Loucy (cell line): ENCODE results near the gene IFNGR1.

Experiments used
- H2AFZ ChIP-seq: fragments of 200-600 bp; sonication (generic); 2 replicates; pipeline ENCODE4 v1.6.0; 2016; ENCODE audit warnings: antibody characterized with exemption, mild to moderate bottlenecking, low read length, moderate library complexity
- H3F3A ChIP-seq: fragments of 200-600 bp; 2 replicates; pipeline ENCODE4 v1.6.0; 2016; ENCODE audit warnings: antibody characterized with exemption, low read depth, mild to moderate bottlenecking
- H3K27me3 ChIP-seq: fragments of 200-600 bp; sonication (generic); 2 replicates; pipeline ENCODE4 v1.6.1; 2014; ENCODE audit warnings: low read length, mild to moderate bottlenecking; ENCODE audit not compliant: insufficient read depth, poor library complexity, severe bottlenecking
- H3K36me3 ChIP-seq: fragments of 200-600 bp; sonication (generic); 2 replicates; pipeline ENCODE4 v1.6.1; 2016; ENCODE audit warnings: low read length; ENCODE audit not compliant: insufficient read depth
- H3K4me1 ChIP-seq: fragments of 200-600 bp; sonication (generic); 2 replicates; pipeline ENCODE4 v1.5.1; 2014; ENCODE audit warnings: low read length, mild to moderate bottlenecking; ENCODE audit not compliant: insufficient read depth, poor library complexity, severe bottlenecking
- H3K4me2 ChIP-seq: fragments of 200-600 bp; sonication (generic); 2 replicates; pipeline ENCODE4 v1.6.0; 2014; ENCODE audit warnings: antibody characterized with exemption, low read length, low read depth, mild to moderate bottlenecking; ENCODE audit not compliant: poor library complexity, severe bottlenecking
- H3K4me3 ChIP-seq: fragments of 200-600 bp; sonication (generic); 2 replicates; pipeline ENCODE4 v1.5.1; 2014; ENCODE audit warnings: low read length, mild to moderate bottlenecking, mixed read lengths; ENCODE audit not compliant: poor library complexity, severe bottlenecking
- H3K79me2 ChIP-seq: fragments of 200-600 bp; sonication (generic); 2 replicates; pipeline ENCODE4 v1.6.1; 2014; ENCODE audit warnings: low read length; ENCODE audit not compliant: insufficient read depth
- H3K9ac ChIP-seq: fragments of 200-600 bp; sonication (generic); 2 replicates; pipeline ENCODE4 v1.6.0; 2014; ENCODE audit warnings: mild to moderate bottlenecking, low read depth, low read length, moderate library complexity; ENCODE audit not compliant: poor library complexity, severe bottlenecking
- H3K9me2 ChIP-seq: fragments of 200-600 bp; sonication (generic); replicated peaks from 2 replicates; pipeline ENCODE4 v1.6.1; 2016; ENCODE audit warnings: low read depth, low read length, mixed read lengths
- H3K9me3 ChIP-seq: fragments of 200-600 bp; sonication (generic); 2 replicates; pipeline ENCODE4 v1.6.1; 2014; ENCODE audit warnings: mild to moderate bottlenecking, antibody characterized with exemption, low read length, low read depth; ENCODE audit not compliant: insufficient read depth
- H4K20me1 ChIP-seq: fragments of 200-600 bp; sonication (generic); 2 replicates; pipeline ENCODE4 v1.6.0; 2014; ENCODE audit warnings: antibody characterized with exemption, low read length, mild to moderate bottlenecking; ENCODE audit not compliant: insufficient read depth, poor library complexity, severe bottlenecking
- EZH2phosphoT487 ChIP-seq: fragments of 200-600 bp; IDR thresholded peaks from 2 replicates; pipeline ENCODE4 v1.6.1; 2018; ENCODE audit warnings: antibody characterized with exemption, mild to moderate bottlenecking, moderate library complexity, borderline replicate concordance
- TF ChIP-seq, protein P1 (sequence below): fragments of 200-600 bp; sonication (generic); conservative IDR thresholded peaks from 2 replicates; pipeline ENCODE4 v1.5.1; 2014; ENCODE audit warnings: mild to moderate bottlenecking, antibody characterized with exemption, low read length

IFNGR1 gene

GRCh38 chr6:137185290-137185689 lies 33.9 kb downstream of the IFNGR1 start:
- TF ChIP-seq, protein P1, sequence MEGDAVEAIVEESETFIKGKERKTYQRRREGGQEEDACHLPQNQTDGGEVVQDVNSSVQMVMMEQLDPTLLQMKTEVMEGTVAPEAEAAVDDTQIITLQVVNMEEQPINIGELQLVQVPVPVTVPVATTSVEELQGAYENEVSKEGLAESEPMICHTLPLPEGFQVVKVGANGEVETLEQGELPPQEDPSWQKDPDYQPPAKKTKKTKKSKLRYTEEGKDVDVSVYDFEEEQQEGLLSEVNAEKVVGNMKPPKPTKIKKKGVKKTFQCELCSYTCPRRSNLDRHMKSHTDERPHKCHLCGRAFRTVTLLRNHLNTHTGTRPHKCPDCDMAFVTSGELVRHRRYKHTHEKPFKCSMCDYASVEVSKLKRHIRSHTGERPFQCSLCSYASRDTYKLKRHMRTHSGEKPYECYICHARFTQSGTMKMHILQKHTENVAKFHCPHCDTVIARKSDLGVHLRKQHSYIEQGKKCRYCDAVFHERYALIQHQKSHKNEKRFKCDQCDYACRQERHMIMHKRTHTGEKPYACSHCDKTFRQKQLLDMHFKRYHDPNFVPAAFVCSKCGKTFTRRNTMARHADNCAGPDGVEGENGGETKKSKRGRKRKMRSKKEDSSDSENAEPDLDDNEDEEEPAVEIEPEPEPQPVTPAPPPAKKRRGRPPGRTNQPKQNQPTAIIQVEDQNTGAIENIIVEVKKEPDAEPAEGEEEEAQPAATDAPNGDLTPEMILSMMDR = no peak
- no peak for TF ChIP-seq EZH2phosphoT487
- no peaks in the 10 kb centered on the region for H4K20me1 ChIP-seq
- H3K27me3 ChIP-seq = peaks cover 11% of the 10 kb centered on the region
- H3K4me2 ChIP-seq = no peak overlapping the region
- H3K79me2 ChIP-seq = no peaks in the 10 kb centered on the region
- no peaks in the 10 kb centered on the region for H3K9me2 ChIP-seq
- H3K4me3 ChIP-seq = no peak overlapping the region
- H3K4me1 ChIP-seq = no peaks in the 10 kb centered on the region
- H2AFZ ChIP-seq = no peak overlapping the region
- no peak overlapping the region for H3K9ac ChIP-seq
- H3F3A ChIP-seq = no peaks in the 10 kb centered on the region
- no peaks in the 10 kb centered on the region for H3K36me3 ChIP-seq
- peaks cover 36% of the 10 kb centered on the region; the same call in 1 of the 2 replicates for H3K9me3 ChIP-seq

DNA sequence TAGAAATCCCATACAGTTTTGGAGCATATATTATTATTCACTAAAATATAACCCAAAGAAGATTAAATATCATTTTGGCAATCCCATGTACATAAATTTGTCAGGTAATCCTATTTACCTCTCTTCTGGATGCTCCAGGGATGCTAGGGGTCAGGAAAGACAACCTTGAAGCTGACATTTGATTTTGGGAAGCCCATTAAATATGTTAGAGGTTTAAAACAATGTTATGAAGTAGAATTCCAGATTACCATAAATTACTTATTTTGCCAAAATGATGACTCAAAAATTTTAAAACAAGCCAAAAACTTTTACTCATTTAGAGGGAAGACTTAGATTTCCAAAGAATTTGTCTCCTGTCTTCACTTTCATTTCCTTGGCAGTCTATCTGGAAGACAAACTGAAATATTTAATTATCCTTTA lies 36.5 kb downstream of the IFNGR1 start:
- no peak overlapping the region for H2AFZ ChIP-seq
- no peak overlapping the region for H3K4me2 ChIP-seq
- no peak overlapping the region for H3K4me3 ChIP-seq
- no peak for TF ChIP-seq EZH2phosphoT487
- TF ChIP-seq, protein P1 = no peak
- H3K9ac ChIP-seq = no peak overlapping the region
- H4K20me1 ChIP-seq = no peaks in the 10 kb centered on the region
- no peaks in the 10 kb centered on the region for H3F3A ChIP-seq
- no peaks in the 10 kb centered on the region for H3K36me3 ChIP-seq
- H3K9me3 ChIP-seq = peaks cover 20% of the 10 kb centered on the region; the same call in 1 of the 2 replicates
- H3K9me2 ChIP-seq = no peaks in the 10 kb centered on the region
- no peaks in the 10 kb centered on the region for H3K79me2 ChIP-seq
- H3K27me3 ChIP-seq = peaks cover 11% of the 10 kb centered on the region
- H3K4me1 ChIP-seq = no peaks in the 10 kb centered on the region

DNA sequence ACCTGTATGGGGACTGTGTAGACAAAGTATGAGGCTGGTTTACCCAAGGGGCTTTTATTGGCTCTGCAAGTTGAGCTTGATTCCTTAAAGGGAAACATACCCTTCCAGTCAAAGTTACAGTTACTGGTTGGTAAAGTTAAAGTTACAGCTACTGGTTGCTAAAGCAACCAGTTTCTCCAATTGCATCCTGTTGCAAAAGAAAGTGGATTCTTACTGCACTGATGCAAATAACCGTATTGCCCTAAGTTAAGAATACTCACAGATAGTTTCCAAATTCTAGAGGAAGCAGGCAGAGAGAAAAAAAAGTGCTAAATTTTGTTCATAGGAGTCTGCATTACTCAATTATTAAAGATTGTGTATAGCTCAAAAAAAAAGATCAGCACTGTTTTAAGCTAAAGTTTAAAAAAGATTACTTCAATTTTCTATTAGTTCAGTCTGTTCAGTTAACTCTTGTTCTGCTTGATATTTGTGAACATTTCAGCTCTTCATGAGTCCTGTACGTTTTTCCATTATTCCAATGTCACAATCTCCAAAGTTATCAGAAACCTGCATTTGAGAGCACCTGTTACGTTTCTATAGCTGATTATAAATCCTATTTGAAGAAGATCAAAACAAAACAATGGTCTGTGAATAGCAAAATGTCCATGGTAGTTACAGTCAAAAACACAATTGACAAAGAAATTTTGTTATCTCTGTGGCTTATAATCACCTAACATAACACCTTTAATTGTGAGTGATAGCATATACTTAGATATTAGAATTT lies 37.1 kb downstream of the IFNGR1 start:
- Histone ChIP-seq H3K4me3 (no peak overlapping the region), H3K27me3 (peaks cover 12% of the 10 kb centered on the region), H3K9me2 (no peaks in the 10 kb centered on the region), H3K4me2 (no peak overlapping the region), H4K20me1 (no peaks in the 10 kb centered on the region), H3K79me2 (no peaks in the 10 kb centered on the region), H3K36me3 (no peaks in the 10 kb centered on the region), H3K9ac (no peak overlapping the region), H3K4me1 (no peaks in the 10 kb centered on the region), H3K9me3 (peaks cover 20% of the 10 kb centered on the region; the same call in 1 of the 2 replicates), H3F3A (no peaks in the 10 kb centered on the region), H2AFZ (no peak overlapping the region)
- TF ChIP-seq, protein P1 = no peak
- no peak for TF ChIP-seq EZH2phosphoT487
